Kidney (tissue), 14 donors: Measurements from ENCODE around the gene EHD3. TPM values are rescaled to one million over a fixed set of nuclear protein-coding genes. Genes with fewer than 3 reads are reported as not detected.

Experiments
- DNase-seq, 5 donors: peaks; one replicate each; pipeline ENCODE4 v3.0.0-alpha.2; 2013 to 2020
- FAIRE-seq: peaks from 2 replicates; lab custom pipeline; 2012; peaks lifted over from hg19 to GRCh38; lab: Jason Lieb, UNC
- H3K27ac ChIP-seq, 2 donors: one replicate each; pipeline ENCODE4 v1.7.0; 2013; ENCODE audit warnings: low read depth in 2 of 2, low read length in 2 of 2, inconsistent platforms in 1 of 2
- H3K27me3 ChIP-seq: one replicate; pipeline ENCODE4 v1.7.1; 2013; ENCODE audit warnings: low read length, inconsistent platforms; ENCODE audit not compliant: control insufficient read depth, insufficient read depth
- H3K36me3 ChIP-seq, 3 donors: one replicate each; pipeline versions ENCODE4 v1.7.0 to v1.7.1; 2013; ENCODE audit warnings: low read length in 3 of 3, control low read depth in 1 of 3, inconsistent platforms in 1 of 3; ENCODE audit not compliant: insufficient read depth in 3 of 3, control insufficient read depth in 2 of 3
- H3K4me1 ChIP-seq, 3 donors: one replicate each; pipeline versions ENCODE4 v1.7.0 to v1.7.1; 2013; ENCODE audit warnings: low read length in 3 of 3, inconsistent platforms in 1 of 3, low read depth in 1 of 3; ENCODE audit not compliant: control insufficient read depth in 2 of 3, insufficient read depth in 2 of 3
- H3K4me3 ChIP-seq, 3 donors: one replicate each; pipeline versions ENCODE4 v1.7.0 to v1.8.1; 2013; ENCODE audit warnings: low read length in 3 of 3, control low read depth in 1 of 3, inconsistent platforms in 1 of 3
- H3K9ac ChIP-seq, 3 donors: one replicate each; pipeline versions ENCODE4 v1.7.0 to v1.7.1; 2013; ENCODE audit warnings: low read length in 3 of 3, control low read depth in 1 of 3, inconsistent platforms in 1 of 3
- H3K9me3 ChIP-seq, 3 donors: one replicate each; pipeline versions ENCODE4 v1.7.0 to v1.7.1; 2013; ENCODE audit warnings: low read length in 3 of 3, control low read depth in 1 of 3, inconsistent platforms in 1 of 3; ENCODE audit not compliant: control insufficient read depth in 2 of 3, insufficient read depth in 1 of 3
- CTCF ChIP-seq: IDR thresholded peaks from 3 replicates; pipeline ENCODE4 v1.5.1; 2012; ENCODE audit warnings: mild to moderate bottlenecking, moderate library complexity, borderline replicate concordance; ENCODE audit not compliant: insufficient read depth; ENCODE audit errors: extremely low read depth
- intact Hi-C: fragments of 100-400 bp; cut with DNase I; formaldehyde crosslinking; loops from one replicate; pipeline ENCODE4 v1.11.1; 2022
- polyA plus RNA-seq: library from polyadenylated mRNA; stranded (reverse); fragments of 350-450 nt; fragmentation: Illumina TruSeq; extraction: RNeasy Lipid Tissue Mini Kit (QIAGEN cat#74804); gene quantifications from one replicate; pipeline ENCODE4 v1.2.3, GENCODE V29; 2014; ENCODE audit warnings: low read depth, low replicate concordance; ENCODE audit not compliant: insufficient read depth
- total RNA-seq: library from RNA; stranded (reverse); fragmentation: NEBNext Ultra II Directional; extraction: Animal tissue kit (Norgen Biotek cat#: 25700); gene quantifications from one replicate; pipeline ENCODE4 v1.2.1, GENCODE V29; 2021
- donor health status: control.
- donor health status: control.
- donor health status: control.
- donor health status: control.
- donor health status: control.
- donor health status: DM: yes; HTN: yes; CAD: no.
- donor health status: Normal renal cell carcinoma (clear cell type).

Gene EHD3
- total and polyA plus RNA-seq, 2 donors from 2014 or later = 9.5 to 45.3 TPM

GRCh38 chr2:31274401-31275075 is 40.6 kb downstream of the EHD3 start:
- H3K27me3 ChIP-seq = no peaks in the 10 kb centered on the region
- no peak overlapping the region for H3K4me3 ChIP-seq
- no peak overlapping the region for H3K9ac ChIP-seq
- H3K4me1 ChIP-seq = peaks cover 0 to 8% (median 0%) of the 10 kb centered on the region in 3 donors
- H3K9me3 ChIP-seq = no peaks in the 10 kb centered on the region
- peak in 3 of 5 donors; percentile 30 to 86 (median 61) for DNase-seq
- H3K36me3 ChIP-seq = no peaks in the 10 kb centered on the region
- no peak for FAIRE-seq
- TF ChIP-seq CTCF = no peak
- intact Hi-C loops = no loop called here
- no peak overlapping the region for H3K27ac ChIP-seq

GRCh38 chr2:31275976-31276375 is 42.0 kb downstream of the EHD3 start:
- Histone ChIP-seq H3K36me3 (no peaks in the 10 kb centered on the region), H3K4me1 (peaks cover 0 to 7% (median 0%) of the 10 kb centered on the region in 3 donors), H3K27me3 (no peaks in the 10 kb centered on the region), H3K4me3 (no peak overlapping the region), H3K27ac (no peak overlapping the region), H3K9ac (no peak overlapping the region), H3K9me3 (no peaks in the 10 kb centered on the region)
- no peak for TF ChIP-seq CTCF
- intact Hi-C loops = no loop called here
- no peak for DNase-seq
- no peak for FAIRE-seq

GRCh38 chr2:31277621-31278020 is 43.7 kb downstream of the EHD3 start:
- intact Hi-C loops = no loop called here
- FAIRE-seq = no peak

More at GRCh38 chr2:31277621-31278020, 43.7 kb downstream of the EHD3 start:
- peaks cover 0 to 6% (median 0%) of the 10 kb centered on the region in 3 donors for H3K4me1 ChIP-seq
- TF ChIP-seq CTCF = no peak
- no peak overlapping the region for H3K4me3 ChIP-seq
- H3K9me3 ChIP-seq = no peaks in the 10 kb centered on the region
- no peak overlapping the region for H3K9ac ChIP-seq
- H3K27me3 ChIP-seq = no peaks in the 10 kb centered on the region
- H3K27ac ChIP-seq = no peak overlapping the region
- DNase-seq = no peak
- H3K36me3 ChIP-seq = no peaks in the 10 kb centered on the region
